Gastrocnemius medialis (tissue), 4 donors: ENCODE data around the gene ZBP1.

ENCODE experiments used
- POLR2A ChIP-seq, 2 donors: fragments of 450-650 bp; IDR thresholded peaks; one replicate each; pipeline ENCODE4 v1.6.1; 2017; ENCODE audit warnings: antibody characterized with exemption in 2 of 2, mild to moderate bottlenecking in 2 of 2, moderate library complexity in 2 of 2
- TF ChIP-seq, protein P1 (sequence below), 5 experiments: fragments of 450-650 bp in 3 of 5; fragments of 200-600 bp in 2 of 5; sonication (generic) in 2 of 5; IDR thresholded peaks in 4 of 5; conservative IDR thresholded peaks in 1 of 5; 1 replicate in 4 of 5; 2 replicates in 1 of 5; pipeline ENCODE4 v1.5.1; 2016 to 2019; ENCODE audit warnings: antibody characterized with exemption in 5 of 5, mild to moderate bottlenecking in 3 of 5, moderate library complexity in 3 of 5

GRCh38 chr20:57557926-57558613 lies 62.2 kb downstream of the ZBP1 start:
- TF ChIP-seq, protein P1, sequence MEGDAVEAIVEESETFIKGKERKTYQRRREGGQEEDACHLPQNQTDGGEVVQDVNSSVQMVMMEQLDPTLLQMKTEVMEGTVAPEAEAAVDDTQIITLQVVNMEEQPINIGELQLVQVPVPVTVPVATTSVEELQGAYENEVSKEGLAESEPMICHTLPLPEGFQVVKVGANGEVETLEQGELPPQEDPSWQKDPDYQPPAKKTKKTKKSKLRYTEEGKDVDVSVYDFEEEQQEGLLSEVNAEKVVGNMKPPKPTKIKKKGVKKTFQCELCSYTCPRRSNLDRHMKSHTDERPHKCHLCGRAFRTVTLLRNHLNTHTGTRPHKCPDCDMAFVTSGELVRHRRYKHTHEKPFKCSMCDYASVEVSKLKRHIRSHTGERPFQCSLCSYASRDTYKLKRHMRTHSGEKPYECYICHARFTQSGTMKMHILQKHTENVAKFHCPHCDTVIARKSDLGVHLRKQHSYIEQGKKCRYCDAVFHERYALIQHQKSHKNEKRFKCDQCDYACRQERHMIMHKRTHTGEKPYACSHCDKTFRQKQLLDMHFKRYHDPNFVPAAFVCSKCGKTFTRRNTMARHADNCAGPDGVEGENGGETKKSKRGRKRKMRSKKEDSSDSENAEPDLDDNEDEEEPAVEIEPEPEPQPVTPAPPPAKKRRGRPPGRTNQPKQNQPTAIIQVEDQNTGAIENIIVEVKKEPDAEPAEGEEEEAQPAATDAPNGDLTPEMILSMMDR (IDR thresholded peaks at IDR 0.05 in 4 of 5, conservative IDR thresholded peaks at IDR 0.05 in 1 of 5), result no peak
- no peak for TF ChIP-seq POLR2A (IDR thresholded peaks at IDR 0.05)
